ENCODE results near the gene CD59. TPM values are rescaled to one million over a fixed set of nuclear protein-coding genes. Genes with fewer than 3 reads are reported as not detected.

CD59 gene
- total and polyA plus RNA-seq, 2 of the 13 experiments (the other 11 are each of a cell fraction or from before 2014, with no cell fraction given), result 127 to 289 TPM

DNA sequence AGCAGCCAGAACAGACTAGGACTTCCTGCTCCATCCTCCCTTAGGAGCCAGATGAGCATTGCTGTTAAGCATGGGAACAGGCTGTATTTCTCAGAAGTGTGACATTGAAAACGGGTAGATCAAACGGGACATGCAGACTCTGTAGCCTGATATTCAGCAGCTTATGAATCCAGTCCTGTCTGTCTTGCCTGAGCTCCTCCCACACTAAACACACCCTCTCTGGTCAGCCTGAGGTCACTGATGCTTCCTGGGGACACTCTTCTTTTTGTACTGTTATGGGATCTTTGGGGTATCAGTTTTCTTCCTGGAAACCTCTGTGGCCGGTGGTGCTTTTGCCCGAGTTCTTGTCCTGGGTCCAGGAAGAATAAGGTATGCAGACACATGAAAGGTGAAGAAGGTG, 71.4 kb downstream of the CD59 start:
- H3K27ac ChIP-seq (ENCODE audit: extremely low read length, insufficient read depth, low read length), result no peak overlapping the region
- BruUV-seq (replicated peaks), result no TSS peak
- in situ Hi-C loops (cut with HindIII; ENCODE audit: extremely low pct_ligation_motif_present, low pct_unique_long_range_greater_than_20kb), result no loop called here
- H3K9ac ChIP-seq (ENCODE audit: insufficient read depth, low read depth, low read length), result no peak overlapping the region
- no peaks in the 10 kb centered on the region for H4K20me1 ChIP-seq (ENCODE audit: insufficient read depth, low read length)
- H3K4me2 ChIP-seq (ENCODE audit: low read depth, low read length), result no peak overlapping the region
- no peaks in the 10 kb centered on the region for H3K79me2 ChIP-seq (ENCODE audit: insufficient read depth, low read length)
- FAIRE-seq (no peak), ATAC-seq (no peak), DNase-seq (ENCODE audit: low spot score) (no peak)
- H3K36me3 ChIP-seq (replicated peaks in 1 of 2; ENCODE audit: control insufficient read depth in 1 of 2, insufficient read depth in 2 of 2, low read length in 2 of 2), result no peaks in the 10 kb centered on the region
- CTCF ChIA-PET (ENCODE audit: low intra/inter-chr PET ratio, low total read pairs), result no interaction called here
- 0% methylated on average over 3 of the region's 4 CpGs for WGBS (ENCODE audit: low lambda C conversion rate)
- peaks cover 0 to 8% of the 10 kb centered on the region in 2 experiments; a peak in 3 of 5 replicates for H3K27me3 ChIP-seq (ENCODE audit: control insufficient read depth in 1 of 2, insufficient read depth in 2 of 2, low read length in 2 of 2)
- no peaks in the 10 kb centered on the region for H3K4me1 ChIP-seq (ENCODE audit: insufficient read depth, low read length)
- no peak overlapping the region for H2AFZ ChIP-seq (ENCODE audit: low read length)
- intact Hi-C loops (cut with micrococcal nuclease; ENCODE audit: unreplicated experiment), result no loop called here
- no peaks in the 10 kb centered on the region for H3K9me3 ChIP-seq (ENCODE audit: low read length)
- no peak overlapping the region for H3K4me3 ChIP-seq (replicated peaks in 1 of 3; ENCODE audit: insufficient read depth in 1 of 3, low read depth in 2 of 3, low read length in 3 of 3)
- POLR2A ChIA-PET, result no interaction called here
- no peak for TF ChIP-seq ZNF329 (CRISPR knock-in tag; IDR thresholded peaks at IDR 0.05; ENCODE audit: low read depth)
- TF ChIP-seq TOE1 (CRISPR knock-in tag; IDR thresholded peaks at IDR 0.05), result no peak
- TF ChIP-seq, protein P1, sequence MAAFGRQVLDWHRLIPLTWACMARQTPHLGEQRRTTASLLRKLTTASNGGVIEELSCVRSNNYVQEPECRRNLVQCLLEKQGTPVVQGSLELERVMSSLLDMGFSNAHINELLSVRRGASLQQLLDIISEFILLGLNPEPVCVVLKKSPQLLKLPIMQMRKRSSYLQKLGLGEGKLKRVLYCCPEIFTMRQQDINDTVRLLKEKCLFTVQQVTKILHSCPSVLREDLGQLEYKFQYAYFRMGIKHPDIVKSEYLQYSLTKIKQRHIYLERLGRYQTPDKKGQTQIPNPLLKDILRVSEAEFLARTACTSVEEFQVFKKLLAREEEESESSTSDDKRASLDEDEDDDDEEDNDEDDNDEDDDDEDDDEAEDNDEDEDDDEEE (CRISPR knock-in tag; IDR thresholded peaks at IDR 0.05), result no peak
- no peak for TF ChIP-seq NKX3-1 (CRISPR knock-in tag; IDR thresholded peaks at IDR 0.05)
- TF ChIP-seq, protein P2, sequence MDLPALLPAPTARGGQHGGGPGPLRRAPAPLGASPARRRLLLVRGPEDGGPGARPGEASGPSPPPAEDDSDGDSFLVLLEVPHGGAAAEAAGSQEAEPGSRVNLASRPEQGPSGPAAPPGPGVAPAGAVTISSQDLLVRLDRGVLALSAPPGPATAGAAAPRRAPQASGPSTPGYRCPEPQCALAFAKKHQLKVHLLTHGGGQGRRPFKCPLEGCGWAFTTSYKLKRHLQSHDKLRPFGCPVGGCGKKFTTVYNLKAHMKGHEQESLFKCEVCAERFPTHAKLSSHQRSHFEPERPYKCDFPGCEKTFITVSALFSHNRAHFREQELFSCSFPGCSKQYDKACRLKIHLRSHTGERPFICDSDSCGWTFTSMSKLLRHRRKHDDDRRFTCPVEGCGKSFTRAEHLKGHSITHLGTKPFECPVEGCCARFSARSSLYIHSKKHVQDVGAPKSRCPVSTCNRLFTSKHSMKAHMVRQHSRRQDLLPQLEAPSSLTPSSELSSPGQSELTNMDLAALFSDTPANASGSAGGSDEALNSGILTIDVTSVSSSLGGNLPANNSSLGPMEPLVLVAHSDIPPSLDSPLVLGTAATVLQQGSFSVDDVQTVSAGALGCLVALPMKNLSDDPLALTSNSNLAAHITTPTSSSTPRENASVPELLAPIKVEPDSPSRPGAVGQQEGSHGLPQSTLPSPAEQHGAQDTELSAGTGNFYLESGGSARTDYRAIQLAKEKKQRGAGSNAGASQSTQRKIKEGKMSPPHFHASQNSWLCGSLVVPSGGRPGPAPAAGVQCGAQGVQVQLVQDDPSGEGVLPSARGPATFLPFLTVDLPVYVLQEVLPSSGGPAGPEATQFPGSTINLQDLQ (CRISPR knock-in tag; IDR thresholded peaks at IDR 0.05), result no peak
- TF ChIP-seq, protein P3, sequence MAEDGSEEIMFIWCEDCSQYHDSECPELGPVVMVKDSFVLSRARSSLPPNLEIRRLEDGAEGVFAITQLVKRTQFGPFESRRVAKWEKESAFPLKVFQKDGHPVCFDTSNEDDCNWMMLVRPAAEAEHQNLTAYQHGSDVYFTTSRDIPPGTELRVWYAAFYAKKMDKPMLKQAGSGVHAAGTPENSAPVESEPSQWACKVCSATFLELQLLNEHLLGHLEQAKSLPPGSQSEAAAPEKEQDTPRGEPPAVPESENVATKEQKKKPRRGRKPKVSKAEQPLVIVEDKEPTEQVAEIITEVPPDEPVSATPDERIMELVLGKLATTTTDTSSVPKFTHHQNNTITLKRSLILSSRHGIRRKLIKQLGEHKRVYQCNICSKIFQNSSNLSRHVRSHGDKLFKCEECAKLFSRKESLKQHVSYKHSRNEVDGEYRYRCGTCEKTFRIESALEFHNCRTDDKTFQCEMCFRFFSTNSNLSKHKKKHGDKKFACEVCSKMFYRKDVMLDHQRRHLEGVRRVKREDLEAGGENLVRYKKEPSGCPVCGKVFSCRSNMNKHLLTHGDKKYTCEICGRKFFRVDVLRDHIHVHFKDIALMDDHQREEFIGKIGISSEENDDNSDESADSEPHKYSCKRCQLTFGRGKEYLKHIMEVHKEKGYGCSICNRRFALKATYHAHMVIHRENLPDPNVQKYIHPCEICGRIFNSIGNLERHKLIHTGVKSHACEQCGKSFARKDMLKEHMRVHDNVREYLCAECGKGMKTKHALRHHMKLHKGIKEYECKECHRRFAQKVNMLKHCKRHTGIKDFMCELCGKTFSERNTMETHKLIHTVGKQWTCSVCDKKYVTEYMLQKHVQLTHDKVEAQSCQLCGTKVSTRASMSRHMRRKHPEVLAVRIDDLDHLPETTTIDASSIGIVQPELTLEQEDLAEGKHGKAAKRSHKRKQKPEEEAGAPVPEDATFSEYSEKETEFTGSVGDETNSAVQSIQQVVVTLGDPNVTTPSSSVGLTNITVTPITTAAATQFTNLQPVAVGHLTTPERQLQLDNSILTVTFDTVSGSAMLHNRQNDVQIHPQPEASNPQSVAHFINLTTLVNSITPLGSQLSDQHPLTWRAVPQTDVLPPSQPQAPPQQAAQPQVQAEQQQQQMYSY (CRISPR knock-in tag; IDR thresholded peaks at IDR 0.05), result no peak
- TF ChIP-seq, protein P4, sequence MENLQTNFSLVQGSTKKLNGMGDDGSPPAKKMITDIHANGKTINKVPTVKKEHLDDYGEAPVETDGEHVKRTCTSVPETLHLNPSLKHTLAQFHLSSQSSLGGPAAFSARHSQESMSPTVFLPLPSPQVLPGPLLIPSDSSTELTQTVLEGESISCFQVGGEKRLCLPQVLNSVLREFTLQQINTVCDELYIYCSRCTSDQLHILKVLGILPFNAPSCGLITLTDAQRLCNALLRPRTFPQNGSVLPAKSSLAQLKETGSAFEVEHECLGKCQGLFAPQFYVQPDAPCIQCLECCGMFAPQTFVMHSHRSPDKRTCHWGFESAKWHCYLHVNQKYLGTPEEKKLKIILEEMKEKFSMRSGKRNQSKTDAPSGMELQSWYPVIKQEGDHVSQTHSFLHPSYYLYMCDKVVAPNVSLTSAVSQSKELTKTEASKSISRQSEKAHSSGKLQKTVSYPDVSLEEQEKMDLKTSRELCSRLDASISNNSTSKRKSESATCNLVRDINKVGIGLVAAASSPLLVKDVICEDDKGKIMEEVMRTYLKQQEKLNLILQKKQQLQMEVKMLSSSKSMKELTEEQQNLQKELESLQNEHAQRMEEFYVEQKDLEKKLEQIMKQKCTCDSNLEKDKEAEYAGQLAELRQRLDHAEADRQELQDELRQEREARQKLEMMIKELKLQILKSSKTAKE (CRISPR knock-in tag; IDR thresholded peaks at IDR 0.05; ENCODE audit: borderline replicate concordance), result no peak
- TF ChIP-seq NCOA5 (CRISPR knock-in tag; IDR thresholded peaks at IDR 0.05), result no peak
- TF ChIP-seq MXD4 (CRISPR knock-in tag; IDR thresholded peaks at IDR 0.05), result no peak
- TF ChIP-seq ZNF670 (CRISPR knock-in tag; IDR thresholded peaks at IDR 0.05; ENCODE audit: borderline replicate concordance), result no peak

Measured in HepG2 (cell line).